AG09319 (cell line): ENCODE results near the gene KCNK5.

ENCODE experiments used
- DNase-seq: peaks from one replicate; pipeline ENCODE4 v3.0.0-alpha.2; 2010; ENCODE audit warnings: low read depth; ENCODE audit errors: extremely low read depth
- CTCF ChIP-seq: IDR thresholded peaks from 2 replicates; pipeline ENCODE4 v1.5.1; 2011; ENCODE audit warnings: low read depth, mild to moderate bottlenecking, inconsistent platforms, low read length, moderate library complexity

The KCNK5 gene

GRCh38 chr6:39243809-39244208 is 14.5 kb upstream of the KCNK5 start:
- DNase-seq, result no peak
- no peak for TF ChIP-seq CTCF

- DNase-seq, result no peak
- TF ChIP-seq CTCF, result no peak
Observed at GRCh38 chr6:39240155-39240757, 11.0 kb upstream of the KCNK5 start.

GRCh38 chr6:39239527-39240154 is 10.4 kb upstream of the KCNK5 start:
- no peak for TF ChIP-seq CTCF
- no peak for DNase-seq

- no peak for TF ChIP-seq CTCF
- DNase-seq, result no peak
Observed at GRCh38 chr6:39236742-39237141, 7.5 kb upstream of the KCNK5 start.

- no peak for TF ChIP-seq CTCF
- DNase-seq, result no peak
Observed at GRCh38 chr6:39233333-39233732, 4.1 kb upstream of the KCNK5 start.

- DNase-seq, result no peak
- TF ChIP-seq CTCF, result no peak
Observed at GRCh38 chr6:39231521-39232243, 2.4 kb upstream of the KCNK5 start.

GRCh38 chr6:39230654-39231035 is 1.4 kb upstream of the KCNK5 start:
- TF ChIP-seq CTCF, result no peak
- DNase-seq, result no peak
